Upper lobe of right lung (tissue), 1 donor: ENCODE data around the gene MTG2. TPM values are rescaled to one million over a fixed set of nuclear protein-coding genes. Genes with fewer than 3 reads are reported as not detected.

ENCODE experiments used
- ATAC-seq: fragments of 200-7000 bp; cut with Tn5 transposase; one replicate; pipeline ENCODE4 v1.9.1; 2020; ENCODE audit warnings: mild to moderate bottlenecking, moderate library complexity
- DNase-seq: peaks from one replicate; pipeline ENCODE4 v3.0.0-alpha.2; 2020
- H3K27ac ChIP-seq: fragments of 200-600 bp; one replicate; pipeline ENCODE4 v1.8.0; 2022
- H3K27me3 ChIP-seq: fragments of 200-600 bp; one replicate; pipeline ENCODE4 v1.8.0; 2022; ENCODE audit warnings: mild to moderate bottlenecking
- H3K36me3 ChIP-seq: fragments of 200-600 bp; one replicate; pipeline ENCODE4 v1.8.0; 2022
- H3K4me1 ChIP-seq: fragments of 200-600 bp; one replicate; pipeline ENCODE4 v1.8.0; 2022
- H3K4me3 ChIP-seq: fragments of 200-600 bp; one replicate; pipeline ENCODE4 v1.8.0; 2022; ENCODE audit warnings: mild to moderate bottlenecking
- H3K9me3 ChIP-seq: fragments of 200-600 bp; one replicate; pipeline ENCODE4 v1.8.0; 2022
- intact Hi-C: fragments of 100-400 bp; cut with DNase I; formaldehyde crosslinking; loops from one replicate; pipeline ENCODE4 v1.11.0; 2022
- total RNA-seq: library from RNA; stranded (reverse); fragmentation: NEBNext Ultra II Directional; extraction: Animal tissue kit (Norgen Biotek cat#: 25700); gene quantifications from one replicate; pipeline ENCODE4 v1.2.1, GENCODE V29; 2021
- TF ChIP-seq, protein P1 (sequence below): fragments of 200-600 bp; IDR thresholded peaks from one replicate; pipeline ENCODE4 v1.8.0; 2022; ENCODE audit warnings: antibody characterized with exemption
- donor health status: DM: no; HTN: yes; CAD: no; lungs with severe emphysema.

Gene MTG2
- total RNA-seq, 1 donor from 2014 or later = 26.5 TPM

DNA sequence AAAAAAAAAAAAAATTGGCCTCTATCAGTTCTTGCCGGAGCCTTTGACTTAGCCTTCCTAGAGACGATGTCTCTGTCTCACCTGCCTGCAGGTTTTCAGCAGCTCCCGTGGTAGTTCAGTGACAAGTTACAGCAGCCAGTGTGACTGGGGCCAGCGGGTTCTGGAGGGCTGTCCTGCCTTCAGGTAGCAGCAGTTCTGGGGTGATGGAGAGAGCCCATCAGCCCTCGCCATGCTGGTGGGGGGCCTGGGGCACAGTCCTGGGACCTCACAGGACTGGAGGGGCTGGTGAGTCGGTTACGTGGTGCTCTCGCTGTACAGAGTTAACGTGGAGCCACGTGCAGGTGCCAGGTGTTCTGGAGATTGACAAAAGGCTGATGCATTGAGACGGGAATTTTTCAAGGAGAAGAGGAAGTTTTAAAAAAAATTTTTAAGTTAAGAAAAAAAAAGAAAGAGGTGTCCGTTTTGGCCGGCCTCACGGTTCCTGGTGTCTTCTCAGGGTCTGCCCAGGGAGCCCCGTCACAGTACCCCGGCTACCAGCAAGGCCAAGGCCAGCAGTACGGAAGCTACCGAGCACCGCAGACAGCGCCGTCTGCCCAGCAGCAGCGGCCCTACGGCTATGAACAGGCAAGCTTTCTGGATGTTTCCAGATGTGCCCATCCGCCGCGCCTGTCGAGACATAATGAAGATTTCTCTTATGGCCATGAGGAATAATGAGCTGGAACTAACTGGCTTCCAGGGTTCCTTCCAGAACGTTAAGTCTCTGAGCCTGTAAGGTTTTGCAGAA is 8.6 kb upstream of the MTG2 start:
- Histone ChIP-seq H3K27me3 (no peaks in the 10 kb centered on the region), H3K4me1 (no peaks in the 10 kb centered on the region), H3K27ac (no peak overlapping the region), H3K36me3 (peaks cover 37% of the 10 kb centered on the region), H3K4me3 (no peak overlapping the region), H3K9me3 (no peaks in the 10 kb centered on the region)
- no peak for DNase-seq
- TF ChIP-seq, protein P1, sequence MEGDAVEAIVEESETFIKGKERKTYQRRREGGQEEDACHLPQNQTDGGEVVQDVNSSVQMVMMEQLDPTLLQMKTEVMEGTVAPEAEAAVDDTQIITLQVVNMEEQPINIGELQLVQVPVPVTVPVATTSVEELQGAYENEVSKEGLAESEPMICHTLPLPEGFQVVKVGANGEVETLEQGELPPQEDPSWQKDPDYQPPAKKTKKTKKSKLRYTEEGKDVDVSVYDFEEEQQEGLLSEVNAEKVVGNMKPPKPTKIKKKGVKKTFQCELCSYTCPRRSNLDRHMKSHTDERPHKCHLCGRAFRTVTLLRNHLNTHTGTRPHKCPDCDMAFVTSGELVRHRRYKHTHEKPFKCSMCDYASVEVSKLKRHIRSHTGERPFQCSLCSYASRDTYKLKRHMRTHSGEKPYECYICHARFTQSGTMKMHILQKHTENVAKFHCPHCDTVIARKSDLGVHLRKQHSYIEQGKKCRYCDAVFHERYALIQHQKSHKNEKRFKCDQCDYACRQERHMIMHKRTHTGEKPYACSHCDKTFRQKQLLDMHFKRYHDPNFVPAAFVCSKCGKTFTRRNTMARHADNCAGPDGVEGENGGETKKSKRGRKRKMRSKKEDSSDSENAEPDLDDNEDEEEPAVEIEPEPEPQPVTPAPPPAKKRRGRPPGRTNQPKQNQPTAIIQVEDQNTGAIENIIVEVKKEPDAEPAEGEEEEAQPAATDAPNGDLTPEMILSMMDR = no peak
- intact Hi-C loops = no loop called here
- ATAC-seq = no peak

DNA sequence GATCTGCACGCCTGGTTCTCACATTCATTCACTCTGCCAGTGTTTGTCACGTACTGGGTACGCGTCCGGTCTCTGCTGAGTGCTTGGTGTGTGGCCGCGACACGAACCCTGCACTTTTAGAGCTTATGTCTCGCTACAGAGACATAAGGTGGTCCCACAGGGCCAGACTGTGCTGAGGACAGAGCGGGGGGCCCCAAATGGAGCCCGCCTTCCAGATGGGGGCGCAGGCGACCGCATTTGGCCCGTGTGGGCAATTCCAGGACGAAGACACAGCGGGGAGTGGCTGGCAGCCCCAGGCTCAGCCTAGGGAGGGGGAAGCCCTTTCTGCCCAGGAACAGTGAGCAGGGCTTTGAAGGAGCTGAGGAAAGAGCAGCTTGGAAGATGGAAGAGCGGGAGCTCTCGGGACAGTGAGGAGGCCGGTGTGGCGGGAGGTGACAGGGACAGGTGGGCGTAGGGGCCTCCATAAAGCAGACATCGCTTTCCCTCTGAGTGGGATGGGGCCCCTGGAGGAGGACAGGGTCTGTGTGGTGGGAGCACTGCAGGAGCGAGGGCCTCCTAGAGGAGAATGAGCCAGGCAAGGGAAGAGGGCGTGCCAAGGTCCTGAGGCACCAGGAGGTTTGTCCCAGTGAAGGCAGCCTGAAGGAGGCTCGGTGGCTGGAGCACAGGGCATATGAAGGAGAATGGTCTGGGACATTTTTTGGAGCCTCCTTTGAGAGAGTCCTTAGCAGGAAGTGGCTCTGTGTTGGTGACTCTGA is 7.8 kb upstream of the MTG2 start:
- TF ChIP-seq, protein P1 = no peak
- H3K27ac ChIP-seq = no peak overlapping the region
- no peaks in the 10 kb centered on the region for H3K9me3 ChIP-seq
- intact Hi-C loops = no loop called here
- H3K4me1 ChIP-seq = no peaks in the 10 kb centered on the region
- H3K27me3 ChIP-seq = no peaks in the 10 kb centered on the region
- no peak for ATAC-seq
- no peak for DNase-seq
- H3K4me3 ChIP-seq = no peak overlapping the region
- peaks cover 39% of the 10 kb centered on the region for H3K36me3 ChIP-seq

DNA sequence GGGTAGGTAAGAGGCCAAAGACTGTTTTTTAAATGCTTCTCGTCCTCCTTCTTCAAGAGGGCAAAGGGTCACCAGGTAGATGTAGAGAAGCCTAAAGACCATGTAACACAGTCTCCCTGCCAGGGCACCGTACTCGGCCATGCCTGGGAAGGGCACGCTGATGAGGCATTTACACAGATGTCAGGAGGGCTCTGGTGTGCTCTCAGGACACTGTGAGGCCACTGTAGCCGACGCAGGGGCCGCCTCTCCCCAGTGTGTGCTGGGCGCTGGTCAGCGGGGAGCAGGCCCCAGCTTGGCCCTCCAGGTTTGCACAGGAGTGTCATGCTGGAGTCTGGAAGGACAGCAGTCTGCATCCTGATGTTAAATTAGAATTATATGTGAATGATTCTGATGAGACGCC is 7.1 kb upstream of the MTG2 start:
- H3K27me3 ChIP-seq = no peaks in the 10 kb centered on the region
- H3K4me1 ChIP-seq = no peaks in the 10 kb centered on the region
- DNase-seq (no peak), ATAC-seq (no peak)
- H3K4me3 ChIP-seq = no peak overlapping the region
- H3K9me3 ChIP-seq = no peaks in the 10 kb centered on the region
- intact Hi-C loops = no loop called here
- H3K27ac ChIP-seq = no peak overlapping the region
- peaks cover 39% of the 10 kb centered on the region for H3K36me3 ChIP-seq
- TF ChIP-seq, protein P1 = no peak

DNA sequence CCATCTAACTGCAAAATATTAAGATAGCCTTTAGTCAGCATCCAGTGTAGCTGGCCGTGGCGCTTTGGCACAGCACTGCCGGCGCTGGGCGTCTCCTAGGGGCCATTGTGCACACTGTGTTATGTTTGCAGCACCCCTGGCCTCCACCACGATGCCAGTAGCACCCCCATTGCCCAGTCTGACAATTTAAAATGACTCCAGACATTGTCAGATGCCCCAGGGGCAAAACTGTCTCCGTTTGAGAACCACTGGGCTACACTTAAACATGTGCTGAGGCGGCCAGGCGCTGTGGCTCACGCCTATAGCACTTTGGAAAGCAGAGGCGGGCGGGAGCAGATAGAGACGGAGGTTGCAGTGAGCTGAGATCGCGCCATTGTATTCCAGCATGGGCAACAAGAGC is 6.0 kb upstream of the MTG2 start:
- no peak overlapping the region for H3K4me3 ChIP-seq
- no peak overlapping the region for H3K27ac ChIP-seq
- no peak for DNase-seq
- intact Hi-C loops = no loop called here
- no peaks in the 10 kb centered on the region for H3K4me1 ChIP-seq
- peaks cover 39% of the 10 kb centered on the region for H3K36me3 ChIP-seq
- no peaks in the 10 kb centered on the region for H3K27me3 ChIP-seq
- ATAC-seq = no peak
- TF ChIP-seq, protein P1 = no peak
- no peaks in the 10 kb centered on the region for H3K9me3 ChIP-seq

DNA sequence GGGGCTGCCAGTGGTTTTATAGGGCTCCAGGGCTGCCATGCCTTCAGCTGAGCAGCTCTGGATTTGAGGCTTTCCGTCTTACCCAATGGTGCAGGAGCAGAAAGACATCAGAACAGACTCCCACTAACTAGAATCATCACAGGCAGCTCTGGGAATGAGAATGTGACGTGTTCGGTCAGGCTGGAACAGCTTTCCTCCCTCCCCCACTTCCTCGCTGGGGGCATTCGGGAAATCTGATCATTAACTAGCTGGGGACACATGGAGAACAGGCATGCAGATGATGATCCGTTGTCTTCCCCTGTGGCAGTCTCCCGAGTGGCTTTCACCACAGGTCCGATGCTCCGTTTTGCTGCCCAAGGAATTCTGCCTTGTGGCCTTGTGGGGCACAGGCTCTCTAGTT is 5.5 kb upstream of the MTG2 start:
- TF ChIP-seq, protein P1 = no peak
- Histone ChIP-seq H3K36me3 (peaks cover 39% of the 10 kb centered on the region), H3K9me3 (no peaks in the 10 kb centered on the region), H3K27me3 (no peaks in the 10 kb centered on the region), H3K4me1 (peaks cover 4% of the 10 kb centered on the region), H3K4me3 (no peak overlapping the region), H3K27ac (no peak overlapping the region)
- no peak for DNase-seq
- ATAC-seq = no peak
- intact Hi-C loops = no loop called here
